Tibial artery (tissue), 4 donors: ENCODE measurements around the gene RAB27A.

Experiments
- DNase-seq, 2 donors: peaks; one replicate each; pipeline ENCODE4 v3.0.0-alpha.2; 2019
- H3K27ac ChIP-seq, 2 donors: fragments of 200-600 bp; sonication (generic) in 1 of 2; 1 replicate in 1 of 2; 2 replicates in 1 of 2; pipeline ENCODE4 v1.5.1; 2018 to 2019; ENCODE audit warnings: mild to moderate bottlenecking in 1 of 2
- H3K27me3 ChIP-seq, 2 donors: fragments of 200-600 bp; sonication (generic) in 1 of 2; one replicate each; pipeline versions ENCODE4 v1.5.1 to v1.6.0; 2016 to 2019
- H3K36me3 ChIP-seq, 3 donors: fragments of 200-600 bp; sonication (generic) in 2 of 3; one replicate each; pipeline ENCODE4 v1.5.1; 2016 to 2019; ENCODE audit warnings: mild to moderate bottlenecking in 2 of 3
- H3K4me1 ChIP-seq, 4 donors: fragments of 200-600 bp; sonication (generic) in 2 of 4; 1 replicate in 3 of 4; 2 replicates in 1 of 4; pipeline ENCODE4 v1.5.1; 2016 to 2019
- H3K4me3 ChIP-seq, 2 donors: fragments of 200-600 bp; sonication (generic) in 1 of 2; 1 replicate in 1 of 2; 2 replicates in 1 of 2; pipeline ENCODE4 v1.5.1; 2018 to 2019; ENCODE audit warnings: mild to moderate bottlenecking in 2 of 2
- H3K9me3 ChIP-seq, 3 donors: fragments of 200-600 bp; sonication (generic) in 1 of 3; one replicate each; pipeline ENCODE4 v1.5.1; 2016 to 2019
- intact Hi-C: fragments of 100-400 bp; cut with DNase I; formaldehyde crosslinking; loops from one replicate; pipeline ENCODE4 v1.15.0; 2023; ENCODE audit warnings: low total_unique reads
- TF ChIP-seq, protein P1 (sequence below), 2 experiments: fragments of 200-600 bp in 1 of 2; fragments of 450-650 bp in 1 of 2; IDR thresholded peaks; one replicate each; pipeline ENCODE4 v1.5.1; 2017 to 2019; ENCODE audit warnings: antibody characterized with exemption in 2 of 2, mild to moderate bottlenecking in 1 of 2, moderate library complexity in 1 of 2

The RAB27A gene

GRCh38 chr15:55234800-55235104, 54.9 kb downstream of the RAB27A start:
- no peaks in the 10 kb centered on the region for H3K4me1 ChIP-seq
- DNase-seq = no peak
- intact Hi-C loops = no loop called here
- H3K36me3 ChIP-seq = peaks cover 0 to 7% (median 6%) of the 10 kb centered on the region in 3 donors
- TF ChIP-seq, protein P1, sequence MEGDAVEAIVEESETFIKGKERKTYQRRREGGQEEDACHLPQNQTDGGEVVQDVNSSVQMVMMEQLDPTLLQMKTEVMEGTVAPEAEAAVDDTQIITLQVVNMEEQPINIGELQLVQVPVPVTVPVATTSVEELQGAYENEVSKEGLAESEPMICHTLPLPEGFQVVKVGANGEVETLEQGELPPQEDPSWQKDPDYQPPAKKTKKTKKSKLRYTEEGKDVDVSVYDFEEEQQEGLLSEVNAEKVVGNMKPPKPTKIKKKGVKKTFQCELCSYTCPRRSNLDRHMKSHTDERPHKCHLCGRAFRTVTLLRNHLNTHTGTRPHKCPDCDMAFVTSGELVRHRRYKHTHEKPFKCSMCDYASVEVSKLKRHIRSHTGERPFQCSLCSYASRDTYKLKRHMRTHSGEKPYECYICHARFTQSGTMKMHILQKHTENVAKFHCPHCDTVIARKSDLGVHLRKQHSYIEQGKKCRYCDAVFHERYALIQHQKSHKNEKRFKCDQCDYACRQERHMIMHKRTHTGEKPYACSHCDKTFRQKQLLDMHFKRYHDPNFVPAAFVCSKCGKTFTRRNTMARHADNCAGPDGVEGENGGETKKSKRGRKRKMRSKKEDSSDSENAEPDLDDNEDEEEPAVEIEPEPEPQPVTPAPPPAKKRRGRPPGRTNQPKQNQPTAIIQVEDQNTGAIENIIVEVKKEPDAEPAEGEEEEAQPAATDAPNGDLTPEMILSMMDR (IDR thresholded peaks at IDR 0.05) = no peak
- H3K27ac ChIP-seq = no peak overlapping the region
- no peaks in the 10 kb centered on the region for H3K9me3 ChIP-seq
- H3K4me3 ChIP-seq = no peak overlapping the region
- H3K27me3 ChIP-seq = no peaks in the 10 kb centered on the region

DNA sequence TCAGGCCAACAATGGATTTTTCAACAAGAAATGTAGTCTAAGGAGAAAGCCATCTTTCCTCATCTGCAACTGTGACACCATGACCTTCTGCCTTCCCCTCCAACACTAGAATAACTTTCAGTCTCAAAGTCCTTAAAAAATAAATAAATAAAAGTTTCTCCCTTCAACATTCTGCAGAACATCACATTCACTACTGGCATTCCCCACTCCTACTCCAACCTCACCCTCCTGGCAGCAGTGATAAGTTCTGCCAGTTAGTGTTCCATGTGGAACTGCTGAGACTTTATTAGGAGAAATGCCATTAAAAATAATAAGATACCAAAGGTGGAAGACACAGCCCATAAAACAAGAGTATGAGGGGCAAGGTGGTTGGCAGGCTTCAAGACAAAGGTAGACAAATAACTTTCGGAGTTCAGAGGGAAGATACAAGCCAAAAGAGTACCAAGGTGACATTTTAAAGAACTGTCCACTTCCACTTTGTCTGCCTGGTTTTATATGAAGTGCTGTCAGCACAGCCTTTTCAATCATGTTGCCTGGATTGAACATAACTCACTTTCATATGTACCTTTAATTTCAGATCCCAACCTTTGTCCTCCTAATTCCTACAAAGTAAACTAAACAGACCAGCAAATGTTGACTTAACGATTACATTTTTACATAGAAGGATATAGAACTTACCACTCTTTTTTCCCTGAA, 55.4 kb downstream of the RAB27A start:
- DNase-seq = no peak
- no peak overlapping the region for H3K4me3 ChIP-seq
- H3K27ac ChIP-seq = no peak overlapping the region
- intact Hi-C loops = no loop called here
- TF ChIP-seq, protein P1 (IDR thresholded peaks at IDR 0.05) = no peak
- H3K36me3 ChIP-seq = peaks cover 0 to 7% (median 6%) of the 10 kb centered on the region in 3 donors
- no peaks in the 10 kb centered on the region for H3K27me3 ChIP-seq
- no peaks in the 10 kb centered on the region for H3K4me1 ChIP-seq
- H3K9me3 ChIP-seq = no peaks in the 10 kb centered on the region

GRCh38 chr15:55231455-55231854, 58.2 kb downstream of the RAB27A start:
- peaks cover 9 to 19% (median 16%) of the 10 kb centered on the region in 3 donors for H3K36me3 ChIP-seq
- H3K9me3 ChIP-seq = no peaks in the 10 kb centered on the region

GRCh38 chr15:55230953-55231352, 58.7 kb downstream of the RAB27A start:
- DNase-seq = no peak
- Histone ChIP-seq H3K27me3 (no peaks in the 10 kb centered on the region), H3K4me3 (no peak overlapping the region), H3K27ac (no peak overlapping the region), H3K9me3 (no peaks in the 10 kb centered on the region), H3K36me3 (peaks cover 9 to 19% (median 16%) of the 10 kb centered on the region in 3 donors), H3K4me1 (no peaks in the 10 kb centered on the region)
- intact Hi-C loops = no loop called here
- TF ChIP-seq, protein P1 (IDR thresholded peaks at IDR 0.05) = no peak

More at GRCh38 chr15:55231455-55231854, 58.2 kb downstream of the RAB27A start:
- Histone ChIP-seq H3K4me3 (no peak overlapping the region), H3K27ac (no peak overlapping the region), H3K4me1 (no peaks in the 10 kb centered on the region), H3K27me3 (no peaks in the 10 kb centered on the region)
- intact Hi-C loops = no loop called here
- DNase-seq = no peak
- TF ChIP-seq, protein P1 (IDR thresholded peaks at IDR 0.05) = no peak

- TF ChIP-seq, protein P1 (IDR thresholded peaks at IDR 0.05) = no peak
- H3K4me3 ChIP-seq = no peak overlapping the region
- DNase-seq = no peak
- H3K36me3 ChIP-seq = peaks cover 9 to 22% (median 17%) of the 10 kb centered on the region in 3 donors
- H3K9me3 ChIP-seq = no peaks in the 10 kb centered on the region
- no peak overlapping the region for H3K27ac ChIP-seq
- intact Hi-C loops = no loop called here
- H3K4me1 ChIP-seq = no peaks in the 10 kb centered on the region
- no peaks in the 10 kb centered on the region for H3K27me3 ChIP-seq
Measured at GRCh38 chr15:55230051-55230670, 59.5 kb downstream of the RAB27A start.
